ENCODE measurements around the gene BSPRY. TPM values are rescaled to one million over a fixed set of nuclear protein-coding genes. Genes with fewer than 3 reads are reported as not detected.
"Not testable (repeated sequence)": the region's sequence is repeated elsewhere in the genome, so short reads cannot be mapped to it uniquely, and the experiment has no call there.

BSPRY gene
- total RNA-seq, 1 experiment from 2014 or later, result 6.4 TPM

DNA sequence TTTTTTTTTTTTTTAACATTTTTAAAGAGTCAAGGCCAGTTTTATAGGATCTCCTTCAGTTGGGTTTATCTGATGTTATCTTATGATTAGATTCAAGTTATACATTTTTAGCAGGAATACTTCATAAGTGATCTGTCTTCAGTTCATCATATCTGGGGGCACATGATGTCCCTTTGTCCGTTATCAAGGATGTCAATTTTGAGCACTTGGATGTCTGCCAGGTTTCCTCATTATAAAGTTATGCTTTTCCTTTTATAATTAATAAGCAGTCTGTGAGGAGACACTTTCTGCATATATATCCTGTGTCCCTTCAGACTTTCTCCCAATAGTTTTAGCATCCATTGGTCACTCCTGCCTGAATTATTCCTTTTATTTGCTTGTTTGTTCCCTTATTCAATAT, 15.6 kb downstream of the BSPRY start:
- Mint-ChIP-seq H3K9me3 (no peaks in the 10 kb centered on the region), H3K4me1 (peaks cover 12% of the 10 kb centered on the region), H3K27me3 (ENCODE audit: low read depth) (no peaks in the 10 kb centered on the region), H3K4me3 (no peak overlapping the region), H3K27ac (no peak overlapping the region), H3K36me3 (peaks cover 2% of the 10 kb centered on the region; the same call in 1 of the 2 replicates)
- CTCF ChIA-PET, result interaction anchor here (0.6 to 2.0 kb wide), 4 partner anchors 16 to 226 kb away, joined by 3 to 5 read pairs (median 3); partner anchors contain the start of gene BSPRY
- no peak for ATAC-seq
- TF ChIP-seq, protein P1, sequence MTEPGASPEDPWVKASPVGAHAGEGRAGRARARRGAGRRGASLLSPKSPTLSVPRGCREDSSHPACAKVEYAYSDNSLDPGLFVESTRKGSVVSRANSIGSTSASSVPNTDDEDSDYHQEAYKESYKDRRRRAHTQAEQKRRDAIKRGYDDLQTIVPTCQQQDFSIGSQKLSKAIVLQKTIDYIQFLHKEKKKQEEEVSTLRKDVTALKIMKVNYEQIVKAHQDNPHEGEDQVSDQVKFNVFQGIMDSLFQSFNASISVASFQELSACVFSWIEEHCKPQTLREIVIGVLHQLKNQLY (CRISPR knock-in tag; IDR thresholded peaks at IDR 0.05), result no peak
- TF ChIP-seq NFATC4 (CRISPR knock-in tag; IDR thresholded peaks at IDR 0.05) (no peak), ELF4 (CRISPR knock-in tag; IDR thresholded peaks at IDR 0.05; ENCODE audit: low read depth) (no peak), NR1H2 (CRISPR knock-in tag; IDR thresholded peaks at IDR 0.05) (no peak), ZNF138 (CRISPR knock-in tag; conservative IDR thresholded peaks at IDR 0.05) (no peak), ZNF263 (CRISPR knock-in tag; IDR thresholded peaks at IDR 0.05; ENCODE audit: low read depth) (no peak), GTF2I (CRISPR knock-in tag; conservative IDR thresholded peaks at IDR 0.05) (no peak), RORB (CRISPR knock-in tag; IDR thresholded peaks at IDR 0.05) (no peak), CREB1 (CRISPR knock-in tag; IDR thresholded peaks at IDR 0.05) (no peak)
- TF ChIP-seq, protein P2, sequence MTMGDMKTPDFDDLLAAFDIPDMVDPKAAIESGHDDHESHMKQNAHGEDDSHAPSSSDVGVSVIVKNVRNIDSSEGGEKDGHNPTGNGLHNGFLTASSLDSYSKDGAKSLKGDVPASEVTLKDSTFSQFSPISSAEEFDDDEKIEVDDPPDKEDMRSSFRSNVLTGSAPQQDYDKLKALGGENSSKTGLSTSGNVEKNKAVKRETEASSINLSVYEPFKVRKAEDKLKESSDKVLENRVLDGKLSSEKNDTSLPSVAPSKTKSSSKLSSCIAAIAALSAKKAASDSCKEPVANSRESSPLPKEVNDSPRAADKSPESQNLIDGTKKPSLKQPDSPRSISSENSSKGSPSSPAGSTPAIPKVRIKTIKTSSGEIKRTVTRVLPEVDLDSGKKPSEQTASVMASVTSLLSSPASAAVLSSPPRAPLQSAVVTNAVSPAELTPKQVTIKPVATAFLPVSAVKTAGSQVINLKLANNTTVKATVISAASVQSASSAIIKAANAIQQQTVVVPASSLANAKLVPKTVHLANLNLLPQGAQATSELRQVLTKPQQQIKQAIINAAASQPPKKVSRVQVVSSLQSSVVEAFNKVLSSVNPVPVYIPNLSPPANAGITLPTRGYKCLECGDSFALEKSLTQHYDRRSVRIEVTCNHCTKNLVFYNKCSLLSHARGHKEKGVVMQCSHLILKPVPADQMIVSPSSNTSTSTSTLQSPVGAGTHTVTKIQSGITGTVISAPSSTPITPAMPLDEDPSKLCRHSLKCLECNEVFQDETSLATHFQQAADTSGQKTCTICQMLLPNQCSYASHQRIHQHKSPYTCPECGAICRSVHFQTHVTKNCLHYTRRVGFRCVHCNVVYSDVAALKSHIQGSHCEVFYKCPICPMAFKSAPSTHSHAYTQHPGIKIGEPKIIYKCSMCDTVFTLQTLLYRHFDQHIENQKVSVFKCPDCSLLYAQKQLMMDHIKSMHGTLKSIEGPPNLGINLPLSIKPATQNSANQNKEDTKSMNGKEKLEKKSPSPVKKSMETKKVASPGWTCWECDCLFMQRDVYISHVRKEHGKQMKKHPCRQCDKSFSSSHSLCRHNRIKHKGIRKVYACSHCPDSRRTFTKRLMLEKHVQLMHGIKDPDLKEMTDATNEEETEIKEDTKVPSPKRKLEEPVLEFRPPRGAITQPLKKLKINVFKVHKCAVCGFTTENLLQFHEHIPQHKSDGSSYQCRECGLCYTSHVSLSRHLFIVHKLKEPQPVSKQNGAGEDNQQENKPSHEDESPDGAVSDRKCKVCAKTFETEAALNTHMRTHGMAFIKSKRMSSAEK (CRISPR knock-in tag; IDR thresholded peaks at IDR 0.05; ENCODE audit: borderline replicate concordance), result no peak
- TF ChIP-seq, protein P3, sequence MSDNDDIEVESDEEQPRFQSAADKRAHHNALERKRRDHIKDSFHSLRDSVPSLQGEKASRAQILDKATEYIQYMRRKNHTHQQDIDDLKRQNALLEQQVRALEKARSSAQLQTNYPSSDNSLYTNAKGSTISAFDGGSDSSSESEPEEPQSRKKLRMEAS (CRISPR knock-in tag; IDR thresholded peaks at IDR 0.05), result no peak
- TF ChIP-seq, protein P4, sequence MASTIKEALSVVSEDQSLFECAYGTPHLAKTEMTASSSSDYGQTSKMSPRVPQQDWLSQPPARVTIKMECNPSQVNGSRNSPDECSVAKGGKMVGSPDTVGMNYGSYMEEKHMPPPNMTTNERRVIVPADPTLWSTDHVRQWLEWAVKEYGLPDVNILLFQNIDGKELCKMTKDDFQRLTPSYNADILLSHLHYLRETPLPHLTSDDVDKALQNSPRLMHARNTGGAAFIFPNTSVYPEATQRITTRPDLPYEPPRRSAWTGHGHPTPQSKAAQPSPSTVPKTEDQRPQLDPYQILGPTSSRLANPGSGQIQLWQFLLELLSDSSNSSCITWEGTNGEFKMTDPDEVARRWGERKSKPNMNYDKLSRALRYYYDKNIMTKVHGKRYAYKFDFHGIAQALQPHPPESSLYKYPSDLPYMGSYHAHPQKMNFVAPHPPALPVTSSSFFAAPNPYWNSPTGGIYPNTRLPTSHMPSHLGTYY (CRISPR knock-in tag; IDR thresholded peaks at IDR 0.05), result no peak
- TF ChIP-seq, protein P5, sequence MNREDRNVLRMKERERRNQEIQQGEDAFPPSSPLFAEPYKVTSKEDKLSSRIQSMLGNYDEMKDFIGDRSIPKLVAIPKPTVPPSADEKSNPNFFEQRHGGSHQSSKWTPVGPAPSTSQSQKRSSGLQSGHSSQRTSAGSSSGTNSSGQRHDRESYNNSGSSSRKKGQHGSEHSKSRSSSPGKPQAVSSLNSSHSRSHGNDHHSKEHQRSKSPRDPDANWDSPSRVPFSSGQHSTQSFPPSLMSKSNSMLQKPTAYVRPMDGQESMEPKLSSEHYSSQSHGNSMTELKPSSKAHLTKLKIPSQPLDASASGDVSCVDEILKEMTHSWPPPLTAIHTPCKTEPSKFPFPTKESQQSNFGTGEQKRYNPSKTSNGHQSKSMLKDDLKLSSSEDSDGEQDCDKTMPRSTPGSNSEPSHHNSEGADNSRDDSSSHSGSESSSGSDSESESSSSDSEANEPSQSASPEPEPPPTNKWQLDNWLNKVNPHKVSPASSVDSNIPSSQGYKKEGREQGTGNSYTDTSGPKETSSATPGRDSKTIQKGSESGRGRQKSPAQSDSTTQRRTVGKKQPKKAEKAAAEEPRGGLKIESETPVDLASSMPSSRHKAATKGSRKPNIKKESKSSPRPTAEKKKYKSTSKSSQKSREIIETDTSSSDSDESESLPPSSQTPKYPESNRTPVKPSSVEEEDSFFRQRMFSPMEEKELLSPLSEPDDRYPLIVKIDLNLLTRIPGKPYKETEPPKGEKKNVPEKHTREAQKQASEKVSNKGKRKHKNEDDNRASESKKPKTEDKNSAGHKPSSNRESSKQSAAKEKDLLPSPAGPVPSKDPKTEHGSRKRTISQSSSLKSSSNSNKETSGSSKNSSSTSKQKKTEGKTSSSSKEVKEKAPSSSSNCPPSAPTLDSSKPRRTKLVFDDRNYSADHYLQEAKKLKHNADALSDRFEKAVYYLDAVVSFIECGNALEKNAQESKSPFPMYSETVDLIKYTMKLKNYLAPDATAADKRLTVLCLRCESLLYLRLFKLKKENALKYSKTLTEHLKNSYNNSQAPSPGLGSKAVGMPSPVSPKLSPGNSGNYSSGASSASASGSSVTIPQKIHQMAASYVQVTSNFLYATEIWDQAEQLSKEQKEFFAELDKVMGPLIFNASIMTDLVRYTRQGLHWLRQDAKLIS (CRISPR knock-in tag; IDR thresholded peaks at IDR 0.05; ENCODE audit: borderline replicate concordance), result no peak
- TF ChIP-seq, protein P6, sequence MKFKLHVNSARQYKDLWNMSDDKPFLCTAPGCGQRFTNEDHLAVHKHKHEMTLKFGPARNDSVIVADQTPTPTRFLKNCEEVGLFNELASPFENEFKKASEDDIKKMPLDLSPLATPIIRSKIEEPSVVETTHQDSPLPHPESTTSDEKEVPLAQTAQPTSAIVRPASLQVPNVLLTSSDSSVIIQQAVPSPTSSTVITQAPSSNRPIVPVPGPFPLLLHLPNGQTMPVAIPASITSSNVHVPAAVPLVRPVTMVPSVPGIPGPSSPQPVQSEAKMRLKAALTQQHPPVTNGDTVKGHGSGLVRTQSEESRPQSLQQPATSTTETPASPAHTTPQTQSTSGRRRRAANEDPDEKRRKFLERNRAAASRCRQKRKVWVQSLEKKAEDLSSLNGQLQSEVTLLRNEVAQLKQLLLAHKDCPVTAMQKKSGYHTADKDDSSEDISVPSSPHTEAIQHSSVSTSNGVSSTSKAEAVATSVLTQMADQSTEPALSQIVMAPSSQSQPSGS (CRISPR knock-in tag; IDR thresholded peaks at IDR 0.05; ENCODE audit: borderline replicate concordance, low read depth), result no peak
- TF ChIP-seq, protein P7, sequence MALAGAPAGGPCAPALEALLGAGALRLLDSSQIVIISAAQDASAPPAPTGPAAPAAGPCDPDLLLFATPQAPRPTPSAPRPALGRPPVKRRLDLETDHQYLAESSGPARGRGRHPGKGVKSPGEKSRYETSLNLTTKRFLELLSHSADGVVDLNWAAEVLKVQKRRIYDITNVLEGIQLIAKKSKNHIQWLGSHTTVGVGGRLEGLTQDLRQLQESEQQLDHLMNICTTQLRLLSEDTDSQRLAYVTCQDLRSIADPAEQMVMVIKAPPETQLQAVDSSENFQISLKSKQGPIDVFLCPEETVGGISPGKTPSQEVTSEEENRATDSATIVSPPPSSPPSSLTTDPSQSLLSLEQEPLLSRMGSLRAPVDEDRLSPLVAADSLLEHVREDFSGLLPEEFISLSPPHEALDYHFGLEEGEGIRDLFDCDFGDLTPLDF (CRISPR knock-in tag; IDR thresholded peaks at IDR 0.05), result no peak
- TF ChIP-seq, protein P8, sequence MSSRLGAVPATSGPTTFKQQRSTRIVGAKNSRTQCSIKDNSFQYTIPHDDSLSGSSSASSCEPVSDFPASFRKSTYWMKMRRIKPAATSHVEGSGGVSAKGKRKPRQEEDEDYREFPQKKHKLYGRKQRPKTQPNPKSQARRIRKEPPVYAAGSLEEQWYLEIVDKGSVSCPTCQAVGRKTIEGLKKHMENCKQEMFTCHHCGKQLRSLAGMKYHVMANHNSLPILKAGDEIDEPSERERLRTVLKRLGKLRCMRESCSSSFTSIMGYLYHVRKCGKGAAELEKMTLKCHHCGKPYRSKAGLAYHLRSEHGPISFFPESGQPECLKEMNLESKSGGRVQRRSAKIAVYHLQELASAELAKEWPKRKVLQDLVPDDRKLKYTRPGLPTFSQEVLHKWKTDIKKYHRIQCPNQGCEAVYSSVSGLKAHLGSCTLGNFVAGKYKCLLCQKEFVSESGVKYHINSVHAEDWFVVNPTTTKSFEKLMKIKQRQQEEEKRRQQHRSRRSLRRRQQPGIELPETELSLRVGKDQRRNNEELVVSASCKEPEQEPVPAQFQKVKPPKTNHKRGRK (CRISPR knock-in tag; IDR thresholded peaks at IDR 0.05; ENCODE audit: borderline replicate concordance), result no peak
- TF ChIP-seq, protein P9, sequence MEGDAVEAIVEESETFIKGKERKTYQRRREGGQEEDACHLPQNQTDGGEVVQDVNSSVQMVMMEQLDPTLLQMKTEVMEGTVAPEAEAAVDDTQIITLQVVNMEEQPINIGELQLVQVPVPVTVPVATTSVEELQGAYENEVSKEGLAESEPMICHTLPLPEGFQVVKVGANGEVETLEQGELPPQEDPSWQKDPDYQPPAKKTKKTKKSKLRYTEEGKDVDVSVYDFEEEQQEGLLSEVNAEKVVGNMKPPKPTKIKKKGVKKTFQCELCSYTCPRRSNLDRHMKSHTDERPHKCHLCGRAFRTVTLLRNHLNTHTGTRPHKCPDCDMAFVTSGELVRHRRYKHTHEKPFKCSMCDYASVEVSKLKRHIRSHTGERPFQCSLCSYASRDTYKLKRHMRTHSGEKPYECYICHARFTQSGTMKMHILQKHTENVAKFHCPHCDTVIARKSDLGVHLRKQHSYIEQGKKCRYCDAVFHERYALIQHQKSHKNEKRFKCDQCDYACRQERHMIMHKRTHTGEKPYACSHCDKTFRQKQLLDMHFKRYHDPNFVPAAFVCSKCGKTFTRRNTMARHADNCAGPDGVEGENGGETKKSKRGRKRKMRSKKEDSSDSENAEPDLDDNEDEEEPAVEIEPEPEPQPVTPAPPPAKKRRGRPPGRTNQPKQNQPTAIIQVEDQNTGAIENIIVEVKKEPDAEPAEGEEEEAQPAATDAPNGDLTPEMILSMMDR (IDR thresholded peaks at IDR 0.05), result no peak
- DNase-seq (ENCODE audit: low spot score), result no peak
- POLR2A ChIA-PET, result no interaction called here

DNA sequence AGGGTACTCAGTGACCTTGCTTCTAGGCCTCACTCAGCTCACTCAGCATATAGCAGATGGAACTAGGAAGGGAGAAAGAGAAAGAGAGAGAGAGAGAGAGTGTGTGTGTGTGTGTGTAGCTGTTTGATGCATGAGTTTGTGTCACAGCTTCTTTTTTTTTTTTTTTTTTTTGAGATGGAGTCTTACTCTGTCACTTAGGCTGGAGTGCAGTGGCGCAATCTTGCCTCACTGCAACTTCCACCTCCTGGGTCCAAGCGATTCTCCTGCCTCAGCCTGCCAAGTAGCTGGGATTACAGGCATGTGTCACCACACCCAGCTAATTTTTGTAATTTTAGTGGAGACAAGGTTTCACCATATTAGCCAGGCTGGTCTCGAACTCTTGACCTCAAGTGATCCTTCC, 16.3 kb downstream of the BSPRY start:
- ATAC-seq; H3K4me1 Mint-ChIP-seq; H3K9me3 Mint-ChIP-seq; H3K36me3 Mint-ChIP-seq; H3K27ac Mint-ChIP-seq; H3K4me3 Mint-ChIP-seq; POLR2A ChIA-PET; H3K27me3 Mint-ChIP-seq (ENCODE audit: low read depth); DNase-seq (ENCODE audit: low spot score): not testable (repeated sequence)
- CTCF ChIA-PET, result interaction anchor here (1.4 kb wide), 1 partner anchor 226 kb away, joined by 3 read pairs; no protein-coding TSS in a partner anchor

Measured in WTC11 (cell line).